HG02678 (cell line): ENCODE data around the gene P3H2.
"Not testable (repeated sequence)": the region's sequence is repeated elsewhere in the genome, so short reads cannot be mapped to it uniquely, and the experiment has no call there.

Source experiments
- ATAC-seq: cut with Tn5 transposase; IDR thresholded peaks from one replicate; pipeline ENCODE4 v1.9.1; 2021; ENCODE audit warnings: mild to moderate bottlenecking, moderate library complexity; ENCODE audit not compliant: unreplicated experiment

Gene P3H2

GRCh38 chr3:190120269-190121060 is at the start of gene P3H2:
Gene P3H2, minus strand, starts transcription at chr3:190120897. Its CDS starts 166 bp downstream, at chr3:190120731.
- peak; percentile 69 for ATAC-seq

- ATAC-seq, result peak; percentile 83
These were observed 49.2 kb upstream of the P3H2 start for GRCh38 chr3:190169877-190170276.

- peak; percentile 36 for ATAC-seq
These were observed 48.5 kb upstream of the P3H2 start for GRCh38 chr3:190169243-190169642.

- ATAC-seq, result no peak
These were observed 47.4 kb upstream of the P3H2 start for GRCh38 chr3:190167936-190168680.

- no peak for ATAC-seq
These were observed 46.3 kb upstream of the P3H2 start for GRCh38 chr3:190166948-190167347.

GRCh38 chr3:190165253-190165652 is 44.6 kb upstream of the P3H2 start:
- no peak for ATAC-seq

GRCh38 chr3:190162013-190162412 is 41.3 kb upstream of the P3H2 start:
- not testable (repeated sequence) for ATAC-seq

- ATAC-seq, result no peak
These were observed 39.3 kb upstream of the P3H2 start for GRCh38 chr3:190159902-190160435.

- ATAC-seq, result no peak
These were observed 37.6 kb upstream of the P3H2 start for GRCh38 chr3:190158261-190158660.

- ATAC-seq, result no peak
These were observed 35.1 kb upstream of the P3H2 start for GRCh38 chr3:190155752-190156151.

GRCh38 chr3:190150681-190151080 is 30.0 kb upstream of the P3H2 start:
- no peak for ATAC-seq

- ATAC-seq, result not testable (repeated sequence)
These were observed 29.3 kb upstream of the P3H2 start for GRCh38 chr3:190149830-190150619.

- ATAC-seq, result not testable (repeated sequence)
These were observed 24.1 kb upstream of the P3H2 start for GRCh38 chr3:190144793-190145192.

- ATAC-seq, result no peak
These were observed 21.3 kb upstream of the P3H2 start for GRCh38 chr3:190142041-190142440.

GRCh38 chr3:190139365-190139764 is 18.7 kb upstream of the P3H2 start:
- ATAC-seq, result no peak

- ATAC-seq, result no peak
These were observed 11.7 kb upstream of the P3H2 start for GRCh38 chr3:190132371-190132770.

GRCh38 chr3:190131329-190131728 is 10.6 kb upstream of the P3H2 start:
- no peak for ATAC-seq

- ATAC-seq, result no peak
These were observed 10.0 kb upstream of the P3H2 start for GRCh38 chr3:190130696-190131095.

GRCh38 chr3:190130037-190130436 is 9.3 kb upstream of the P3H2 start:
- ATAC-seq, result no peak

GRCh38 chr3:190127797-190128196 is 7.1 kb upstream of the P3H2 start:
- no peak for ATAC-seq

GRCh38 chr3:190127195-190127594 is 6.5 kb upstream of the P3H2 start:
- no peak for ATAC-seq
